Measurements from ENCODE around the gene MICA. TPM values are rescaled to one million over a fixed set of nuclear protein-coding genes. Genes with fewer than 3 reads are reported as not detected.

The MICA gene
- total RNA-seq, 1 donor from 2014 or later: 10.7 TPM

DNA sequence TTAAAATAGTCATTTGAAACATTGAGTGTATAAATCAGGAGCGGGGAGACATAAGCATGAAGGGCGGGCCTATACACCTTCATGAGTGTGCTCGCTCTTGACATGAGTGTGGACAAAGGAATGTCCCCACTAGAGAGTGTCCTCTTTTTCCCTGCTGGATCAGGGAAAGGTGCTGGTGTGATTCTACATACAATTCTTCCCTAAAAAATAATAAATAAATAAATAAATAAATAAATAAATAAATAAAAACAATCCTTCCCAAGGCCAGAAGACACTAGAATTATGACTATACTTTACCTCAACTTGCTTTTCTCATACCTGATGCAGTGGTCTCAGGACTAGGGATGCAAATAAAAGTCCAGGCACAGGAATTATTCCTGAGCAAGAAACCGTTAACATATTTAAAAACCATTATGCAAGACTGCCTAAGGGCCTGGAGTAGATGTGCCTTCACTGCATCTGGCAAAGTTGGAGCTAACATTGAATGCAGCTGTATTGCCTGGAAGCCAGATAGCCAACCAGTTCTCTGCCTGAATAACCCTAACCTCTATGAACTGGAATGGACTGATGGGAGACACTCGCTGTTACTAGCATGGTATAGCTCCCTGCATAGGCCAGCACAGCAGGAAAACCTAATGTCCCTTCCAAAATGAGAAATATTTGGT lies 57.1 kb downstream of the MICA start:
- Mint-ChIP-seq H3K36me3 (no peaks in the 10 kb centered on the region), H3K27ac (no peak overlapping the region), H3K4me1 (ENCODE audit: unreplicated experiment) (no peaks in the 10 kb centered on the region), H3K9me3 (no peaks in the 10 kb centered on the region), H3K4me3 (no peak overlapping the region), H3K27me3 (peaks cover 40% of the 10 kb centered on the region)
- TF ChIP-seq, protein P1, sequence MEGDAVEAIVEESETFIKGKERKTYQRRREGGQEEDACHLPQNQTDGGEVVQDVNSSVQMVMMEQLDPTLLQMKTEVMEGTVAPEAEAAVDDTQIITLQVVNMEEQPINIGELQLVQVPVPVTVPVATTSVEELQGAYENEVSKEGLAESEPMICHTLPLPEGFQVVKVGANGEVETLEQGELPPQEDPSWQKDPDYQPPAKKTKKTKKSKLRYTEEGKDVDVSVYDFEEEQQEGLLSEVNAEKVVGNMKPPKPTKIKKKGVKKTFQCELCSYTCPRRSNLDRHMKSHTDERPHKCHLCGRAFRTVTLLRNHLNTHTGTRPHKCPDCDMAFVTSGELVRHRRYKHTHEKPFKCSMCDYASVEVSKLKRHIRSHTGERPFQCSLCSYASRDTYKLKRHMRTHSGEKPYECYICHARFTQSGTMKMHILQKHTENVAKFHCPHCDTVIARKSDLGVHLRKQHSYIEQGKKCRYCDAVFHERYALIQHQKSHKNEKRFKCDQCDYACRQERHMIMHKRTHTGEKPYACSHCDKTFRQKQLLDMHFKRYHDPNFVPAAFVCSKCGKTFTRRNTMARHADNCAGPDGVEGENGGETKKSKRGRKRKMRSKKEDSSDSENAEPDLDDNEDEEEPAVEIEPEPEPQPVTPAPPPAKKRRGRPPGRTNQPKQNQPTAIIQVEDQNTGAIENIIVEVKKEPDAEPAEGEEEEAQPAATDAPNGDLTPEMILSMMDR (conservative IDR thresholded peaks at IDR 0.05): no peak
- no peak for DNase-seq (ENCODE audit: extremely low spot score, unreplicated experiment)

DNA sequence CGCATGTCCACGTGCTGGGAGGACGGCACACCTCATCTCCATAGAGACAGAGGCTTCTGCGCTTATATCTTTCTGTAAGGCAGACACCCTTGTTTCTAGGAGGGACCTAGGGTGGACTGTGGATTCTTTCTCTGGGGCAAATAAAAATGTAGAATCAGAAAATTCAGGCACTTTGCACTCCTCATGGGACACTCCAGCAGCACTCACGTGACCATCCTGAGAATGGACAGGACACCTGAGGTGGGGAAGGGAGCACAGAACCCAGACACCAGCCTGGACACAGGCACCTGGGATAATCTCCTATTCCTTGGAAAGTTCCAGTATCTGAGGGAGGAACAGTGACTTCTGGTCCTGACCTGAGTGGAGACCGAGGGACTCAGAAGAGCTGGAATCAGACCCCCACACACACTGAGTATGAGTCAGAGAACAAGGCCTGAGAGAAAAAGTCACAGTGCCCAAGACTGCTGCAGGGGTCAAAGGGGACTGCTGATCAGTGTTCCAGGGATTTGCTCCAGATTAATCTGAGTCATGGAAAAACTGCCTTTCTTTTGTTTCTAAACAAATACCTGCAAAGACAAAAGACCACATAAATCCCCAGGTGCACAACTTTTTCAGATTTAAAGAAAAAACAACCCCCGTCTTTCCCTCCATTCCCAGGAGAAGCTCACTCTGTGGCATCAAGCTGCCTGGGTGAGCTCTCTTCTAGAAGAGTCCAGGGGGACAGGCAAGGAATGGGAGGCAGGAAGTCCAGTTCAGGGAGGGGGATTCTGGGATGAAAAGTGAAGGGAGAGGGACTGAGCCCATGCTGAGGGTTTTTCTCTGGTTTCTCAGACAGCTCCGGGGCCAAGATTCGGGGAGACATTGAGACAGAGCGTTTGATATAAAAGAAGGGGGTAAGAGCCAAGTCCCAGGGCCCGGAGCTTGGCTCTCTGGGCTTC lies 58.9 kb downstream of the MICA start:
- Mint-ChIP-seq H3K27me3 (peaks cover 49% of the 10 kb centered on the region), H3K9me3 (no peaks in the 10 kb centered on the region), H3K36me3 (no peaks in the 10 kb centered on the region), H3K27ac (no peak overlapping the region), H3K4me3 (peak overlapping the region; percentile 85), H3K4me1 (ENCODE audit: unreplicated experiment) (no peaks in the 10 kb centered on the region)
- TF ChIP-seq, protein P1 (conservative IDR thresholded peaks at IDR 0.05): no peak
- no peak for DNase-seq (ENCODE audit: extremely low spot score, unreplicated experiment)

DNA sequence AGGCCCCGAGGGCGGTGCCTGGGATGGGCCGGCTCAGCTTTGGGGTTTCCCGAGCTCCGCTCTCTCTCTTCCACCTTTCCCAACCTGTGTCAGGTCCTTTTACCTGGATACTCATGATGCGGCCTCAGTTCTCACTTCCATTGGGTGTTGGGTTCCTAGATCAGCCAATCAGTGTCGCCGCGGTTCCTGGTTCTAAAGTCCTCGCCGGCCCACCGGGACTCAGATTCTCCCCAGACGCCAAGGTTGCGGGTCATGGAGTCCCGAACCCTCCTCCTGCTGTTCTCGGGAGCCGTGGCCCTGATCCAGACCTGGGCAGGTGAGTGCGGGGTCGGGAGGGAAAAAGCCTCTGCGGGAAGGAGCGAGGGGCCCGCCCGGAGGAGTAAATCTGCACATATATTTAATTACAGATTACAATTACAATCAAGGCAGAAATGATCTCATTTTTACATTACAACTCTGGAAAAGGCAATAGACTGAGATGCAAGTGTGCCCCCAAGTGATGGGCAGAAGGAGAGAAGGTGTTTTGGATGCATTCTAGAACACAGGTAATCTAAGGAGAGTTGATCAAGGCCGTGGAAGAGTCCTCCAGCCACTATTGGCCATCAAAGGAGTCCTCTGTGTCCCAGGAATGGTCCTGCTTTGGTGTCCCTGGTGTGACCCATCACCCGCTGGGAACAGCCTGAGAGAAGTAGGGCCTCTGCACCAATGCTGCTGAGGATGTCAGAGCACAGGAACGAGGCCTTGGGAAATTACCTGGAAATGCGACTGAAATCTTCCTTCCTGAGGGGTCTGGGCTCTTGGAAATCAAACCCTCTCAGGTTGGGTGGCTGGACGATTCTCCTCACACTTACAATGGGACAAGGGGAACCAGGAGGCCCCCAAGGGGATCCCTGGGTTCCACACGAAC lies 59.8 kb downstream of the MICA start:
- Mint-ChIP-seq H3K27me3 (peaks cover 52% of the 10 kb centered on the region), H3K4me3 (peak overlapping the region; percentile 85), H3K27ac (peak overlapping the region; percentile 29), H3K4me1 (ENCODE audit: unreplicated experiment) (no peaks in the 10 kb centered on the region), H3K36me3 (no peaks in the 10 kb centered on the region), H3K9me3 (no peaks in the 10 kb centered on the region)
- peak; percentile 80 for DNase-seq (ENCODE audit: extremely low spot score, unreplicated experiment)
- TF ChIP-seq, protein P1 (conservative IDR thresholded peaks at IDR 0.05): no peak

DNA sequence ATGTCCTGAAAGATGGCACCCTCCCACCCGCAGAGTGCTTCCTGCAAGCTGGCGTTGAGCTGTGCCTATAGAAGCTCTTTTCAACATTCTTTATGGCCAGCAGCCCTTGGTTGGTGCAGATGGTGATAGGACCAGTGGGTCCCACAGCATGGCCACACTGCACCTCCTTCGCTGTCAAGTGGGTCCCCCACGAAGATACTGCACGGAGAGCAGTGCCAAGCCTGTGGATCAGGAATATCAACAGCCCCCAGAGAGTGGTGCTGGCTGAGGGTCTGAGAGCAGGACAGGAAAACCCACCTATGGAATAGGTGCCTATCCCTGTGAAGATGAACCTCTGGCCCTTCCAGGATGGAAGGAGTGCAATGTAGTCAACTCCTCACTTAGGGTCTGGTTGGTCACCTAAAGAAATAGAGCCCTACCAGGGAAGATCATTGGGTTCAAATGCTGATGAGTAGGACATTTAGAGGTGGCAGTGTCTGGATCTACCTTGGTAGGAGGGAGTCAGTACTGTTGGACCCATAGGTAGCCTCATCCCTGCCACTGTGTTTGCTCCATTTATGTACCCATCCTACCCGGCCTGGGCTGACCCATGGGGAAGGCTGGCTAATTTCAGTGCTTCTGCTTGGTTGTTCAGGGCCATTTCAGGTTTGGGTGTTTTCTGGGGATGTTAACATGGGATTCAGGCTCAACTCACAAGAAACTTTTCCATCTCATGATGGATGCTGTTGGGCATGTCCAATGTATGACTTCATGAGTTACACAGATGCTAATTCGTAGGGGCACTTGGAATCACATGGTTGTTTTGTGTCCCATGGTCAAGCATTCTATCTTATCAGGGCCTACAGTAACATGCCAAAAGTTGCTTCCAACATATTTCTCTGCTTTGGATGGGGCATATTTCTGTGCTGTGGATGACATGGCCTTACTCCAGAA lies 61.1 kb downstream of the MICA start:
- Mint-ChIP-seq H3K4me3 (no peak overlapping the region), H3K27me3 (peaks cover 56% of the 10 kb centered on the region), H3K9me3 (no peaks in the 10 kb centered on the region), H3K27ac (no peak overlapping the region), H3K4me1 (ENCODE audit: unreplicated experiment) (no peaks in the 10 kb centered on the region), H3K36me3 (no peaks in the 10 kb centered on the region)
- TF ChIP-seq, protein P1 (conservative IDR thresholded peaks at IDR 0.05): no peak
- no peak for DNase-seq (ENCODE audit: extremely low spot score, unreplicated experiment)

Small RNAs within 50 kb of the gene (microRNA-seq; reads per million reads assigned to microRNA genes)
- gene MIR6891: not detected

Other genes with a start within 250 kb of the MICA start
- gene CCHCR1, start 245.8 kb upstream of the MICA start, total RNA-seq (ENCODE audit: low replicate concordance): 21.9 and 36.8 TPM in 2 replicates
- 8.9 and 18.9 TPM in 2 replicates for gene TCF19, start 245.0 kb upstream of the MICA start, total RNA-seq (ENCODE audit: low replicate concordance)
- not detected in 2 replicates for gene POU5F1, start 232.9 kb upstream of the MICA start, total RNA-seq (ENCODE audit: low replicate concordance)
- gene HLA-C, start 131.5 kb upstream of the MICA start, total RNA-seq (ENCODE audit: low replicate concordance): 188 and 347 TPM in 2 replicates
- gene HLA-B, start 46.4 kb upstream of the MICA start, total RNA-seq (ENCODE audit: low replicate concordance): 53.9 and 116 TPM in 2 replicates
- 0.14 and 0.86 TPM in 2 replicates for gene MICB, start 94.5 kb downstream of the MICA start, total RNA-seq (ENCODE audit: low replicate concordance)
- gene MCCD1, start 125.4 kb downstream of the MICA start, total RNA-seq (ENCODE audit: low replicate concordance): not detected in 2 replicates
- 410 and 636 TPM in 2 replicates for gene DDX39B, start 138.4 kb downstream of the MICA start, total RNA-seq (ENCODE audit: low replicate concordance)
- 1.6 and 5.9 TPM in 2 replicates for gene ATP6V1G2, start 143.0 kb downstream of the MICA start, total RNA-seq (ENCODE audit: low replicate concordance)
- 21.1 and 24.2 TPM in 2 replicates for gene NFKBIL1, start 144.0 kb downstream of the MICA start, total RNA-seq (ENCODE audit: low replicate concordance)
- gene LTA, start 168.7 kb downstream of the MICA start, total RNA-seq (ENCODE audit: low replicate concordance): 0.22 TPM in 1 of 2 replicates, not detected in the other
- not detected in 2 replicates for gene TNF, start 172.0 kb downstream of the MICA start, total RNA-seq (ENCODE audit: low replicate concordance)
- gene LTB, start 178.8 kb downstream of the MICA start, total RNA-seq (ENCODE audit: low replicate concordance): 0.34 and 1.0 TPM in 2 replicates
- gene LST1, start 182.7 kb downstream of the MICA start, total RNA-seq (ENCODE audit: low replicate concordance): not detected in 2 replicates
- not detected in 2 replicates for gene NCR3, start 189.4 kb downstream of the MICA start, total RNA-seq (ENCODE audit: low replicate concordance)
- gene AIF1, start 211.6 kb downstream of the MICA start, total RNA-seq (ENCODE audit: low replicate concordance): 0.59 and 3.8 TPM in 2 replicates
- 151 and 235 TPM in 2 replicates for gene PRRC2A, start 217.1 kb downstream of the MICA start, total RNA-seq (ENCODE audit: low replicate concordance)
- 334 and 378 TPM in 2 replicates for gene BAG6, start 249.1 kb downstream of the MICA start, total RNA-seq (ENCODE audit: low replicate concordance)

Measured in type B pancreatic cell (in vitro differentiated cells).